Neural progenitor cell (in vitro differentiated cells): ENCODE results near the gene ATP11A. TPM values are rescaled to one million over a fixed set of nuclear protein-coding genes. Genes with fewer than 3 reads are reported as not detected.
A peak's percentile ranks its signal among the peaks of the same experiment; 100 is the strongest.

Experiments
- DNase-seq: peaks from one replicate; pipeline ENCODE4 v3.0.0-alpha.2; 2016; ENCODE audit warnings: low spot score
- H2AFZ ChIP-seq: fragments of 200-600 bp; sonication (generic); replicated peaks from 2 replicates; pipeline ENCODE4 v1.6.1; 2016; ENCODE audit warnings: antibody characterized with exemption
- H3F3A ChIP-seq: fragments of 200-600 bp; sonication (generic); 2 replicates; pipeline ENCODE4 v1.6.1; 2016; ENCODE audit warnings: antibody characterized with exemption, low read depth
- H3K27ac ChIP-seq: fragments of 200-600 bp; sonication (generic); 2 replicates; pipeline ENCODE4 v1.5.1; 2016; ENCODE audit warnings: mild to moderate bottlenecking
- H3K27me3 ChIP-seq: fragments of 200-600 bp; sonication (generic); 2 replicates; pipeline ENCODE4 v1.6.1; 2016; ENCODE audit warnings: mild to moderate bottlenecking, moderate library complexity
- H3K36me3 ChIP-seq: fragments of 200-600 bp; sonication (generic); 2 replicates; pipeline ENCODE4 v1.5.1; 2016
- H3K4me1 ChIP-seq: fragments of 200-600 bp; sonication (generic); 2 replicates; pipeline ENCODE4 v1.6.1; 2016; ENCODE audit warnings: mixed run types
- H3K4me2 ChIP-seq: fragments of 200-600 bp; sonication (generic); 2 replicates; pipeline ENCODE4 v1.6.1; 2016
- H3K4me3 ChIP-seq: fragments of 200-600 bp; sonication (generic); 2 replicates; pipeline ENCODE4 v1.5.1; 2016
- H3K79me2 ChIP-seq: fragments of 200-600 bp; sonication (generic); 2 replicates; pipeline ENCODE4 v1.6.1; 2016; ENCODE audit warnings: low read depth
- H3K9ac ChIP-seq: fragments of 200-600 bp; sonication (generic); 2 replicates; pipeline ENCODE4 v1.6.1; 2016
- H3K9me3 ChIP-seq: fragments of 200-600 bp; sonication (generic); 2 replicates; pipeline ENCODE4 v1.5.1; 2016; ENCODE audit warnings: low read depth
- H4K20me1 ChIP-seq: fragments of 200-600 bp; sonication (generic); 2 replicates; pipeline ENCODE4 v1.6.1; 2016; ENCODE audit warnings: low read depth
- H3K27ac Mint-ChIP-seq: 3 replicates; pipeline ENCODE4 v1.8.0; 2021; ENCODE audit warnings: mixed read lengths
- H3K27me3 Mint-ChIP-seq: 2 replicates; pipeline ENCODE4 v1.8.0; 2022; ENCODE audit warnings: low read depth, mild to moderate bottlenecking, inconsistent platforms, moderate library complexity, mixed read lengths; ENCODE audit not compliant: insufficient read depth
- H3K36me3 Mint-ChIP-seq: 3 replicates; pipeline ENCODE4 v1.8.0; 2021; ENCODE audit warnings: mixed read lengths
- H3K4me1 Mint-ChIP-seq: 3 replicates; pipeline ENCODE4 v1.8.0; 2021; ENCODE audit warnings: mixed read lengths
- H3K4me3 Mint-ChIP-seq: 3 replicates; pipeline ENCODE4 v1.8.0; 2021; ENCODE audit warnings: mild to moderate bottlenecking, moderate library complexity, mixed read lengths
- H3K9me3 Mint-ChIP-seq: 3 replicates; pipeline ENCODE4 v1.8.0; 2020; ENCODE audit warnings: mixed read lengths
- CTCF ChIP-seq: fragments of 200-600 bp; sonication (generic); IDR thresholded peaks from 2 replicates; pipeline ENCODE4 v1.5.1; 2017; ENCODE audit warnings: antibody characterized with exemption, mild to moderate bottlenecking
- EZH2 ChIP-seq: fragments of 200-600 bp; sonication (generic); IDR thresholded peaks from 2 replicates; pipeline ENCODE4 v1.6.1; 2017; ENCODE audit warnings: antibody characterized with exemption, mild to moderate bottlenecking, moderate library complexity
- EZH2phosphoT487 ChIP-seq: fragments of 200-600 bp; sonication (generic); IDR thresholded peaks from 2 replicates; pipeline ENCODE4 v1.6.1; 2017; ENCODE audit warnings: antibody characterized with exemption
- total RNA-seq: library from RNA; depleted of rRNA; stranded (reverse); fragments of >200 nt; gene quantifications from 2 replicates; pipeline ENCODE4 v1.2.3, GENCODE V29; 2015; ENCODE audit warnings: low replicate concordance

ATP11A gene
- total RNA-seq, 1 donor from 2014 or later, result 12.6 TPM

DNA sequence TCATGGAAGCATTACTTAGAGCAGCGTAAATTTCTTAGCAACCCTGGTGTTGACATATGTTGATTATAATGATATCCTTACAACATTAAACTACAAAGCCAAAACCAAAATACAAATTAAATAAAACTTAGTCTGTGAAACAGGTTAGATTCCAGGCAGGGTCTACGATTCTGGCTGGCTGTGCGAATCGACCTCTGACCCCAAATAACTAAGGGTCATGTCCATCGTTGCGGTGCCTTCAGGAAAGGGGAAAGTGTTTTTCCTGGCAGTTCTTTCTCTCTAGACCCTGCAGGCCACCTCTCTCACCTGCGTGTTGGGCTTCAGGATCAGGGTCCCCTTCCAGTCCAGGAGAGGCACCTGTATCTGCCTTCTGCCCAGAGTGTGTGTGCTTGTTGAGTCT, 66.2 kb downstream of the ATP11A start:
- peaks cover 48% of the 10 kb centered on the region for H3K4me1 Mint-ChIP-seq
- no peak overlapping the region for H3K9ac ChIP-seq
- peaks cover 22% of the 10 kb centered on the region for H3K36me3 Mint-ChIP-seq
- peaks cover 7% of the 10 kb centered on the region for H3K27me3 Mint-ChIP-seq
- no peak overlapping the region for H2AFZ ChIP-seq
- H3K79me2 ChIP-seq, result peaks cover 41% of the 10 kb centered on the region
- peaks cover 9% of the 10 kb centered on the region for H3K9me3 Mint-ChIP-seq
- no peaks in the 10 kb centered on the region for H3K36me3 ChIP-seq
- H3K27ac Mint-ChIP-seq, result no peak overlapping the region
- peaks cover 17% of the 10 kb centered on the region for H3K4me1 ChIP-seq
- peaks cover 5% of the 10 kb centered on the region for H4K20me1 ChIP-seq
- H3K27ac ChIP-seq, result no peak overlapping the region
- H3K9me3 ChIP-seq, result no peaks in the 10 kb centered on the region
- H3K4me3 Mint-ChIP-seq, result no peak overlapping the region
- H3K4me3 ChIP-seq, result no peak overlapping the region
- H3K27me3 ChIP-seq, result no peaks in the 10 kb centered on the region
- TF ChIP-seq EZH2, result no peak
- no peak for TF ChIP-seq EZH2phosphoT487
- TF ChIP-seq CTCF, result no peak
- no peak overlapping the region for H3K4me2 ChIP-seq
- peaks cover 15% of the 10 kb centered on the region for H3F3A ChIP-seq
- no peak for DNase-seq

GRCh38 chr13:112756511-112756966, 66.7 kb downstream of the ATP11A start:
- peaks cover 15% of the 10 kb centered on the region for H3F3A ChIP-seq
- Mint-ChIP-seq H3K36me3 (peaks cover 22% of the 10 kb centered on the region), H3K9me3 (peaks cover 9% of the 10 kb centered on the region), H3K4me3 (no peak overlapping the region), H3K27ac (no peak overlapping the region), H3K4me1 (peaks cover 46% of the 10 kb centered on the region), H3K27me3 (peaks cover 5% of the 10 kb centered on the region)
- TF ChIP-seq EZH2phosphoT487 (no peak), CTCF (no peak), EZH2 (no peak)
- H3K79me2 ChIP-seq, result peaks cover 37% of the 10 kb centered on the region
- H3K4me2 ChIP-seq, result peak overlapping the region; percentile 47
- H3K9me3 ChIP-seq, result no peaks in the 10 kb centered on the region
- H3K36me3 ChIP-seq, result no peaks in the 10 kb centered on the region
- no peak overlapping the region for H2AFZ ChIP-seq
- H3K9ac ChIP-seq, result no peak overlapping the region
- no peak overlapping the region for H3K4me3 ChIP-seq
- no peaks in the 10 kb centered on the region for H3K27me3 ChIP-seq
- peak overlapping the region; percentile 86 for H3K27ac ChIP-seq
- H3K4me1 ChIP-seq, result peaks cover 17% of the 10 kb centered on the region
- H4K20me1 ChIP-seq, result peaks cover 5% of the 10 kb centered on the region
- DNase-seq, result no peak

DNA sequence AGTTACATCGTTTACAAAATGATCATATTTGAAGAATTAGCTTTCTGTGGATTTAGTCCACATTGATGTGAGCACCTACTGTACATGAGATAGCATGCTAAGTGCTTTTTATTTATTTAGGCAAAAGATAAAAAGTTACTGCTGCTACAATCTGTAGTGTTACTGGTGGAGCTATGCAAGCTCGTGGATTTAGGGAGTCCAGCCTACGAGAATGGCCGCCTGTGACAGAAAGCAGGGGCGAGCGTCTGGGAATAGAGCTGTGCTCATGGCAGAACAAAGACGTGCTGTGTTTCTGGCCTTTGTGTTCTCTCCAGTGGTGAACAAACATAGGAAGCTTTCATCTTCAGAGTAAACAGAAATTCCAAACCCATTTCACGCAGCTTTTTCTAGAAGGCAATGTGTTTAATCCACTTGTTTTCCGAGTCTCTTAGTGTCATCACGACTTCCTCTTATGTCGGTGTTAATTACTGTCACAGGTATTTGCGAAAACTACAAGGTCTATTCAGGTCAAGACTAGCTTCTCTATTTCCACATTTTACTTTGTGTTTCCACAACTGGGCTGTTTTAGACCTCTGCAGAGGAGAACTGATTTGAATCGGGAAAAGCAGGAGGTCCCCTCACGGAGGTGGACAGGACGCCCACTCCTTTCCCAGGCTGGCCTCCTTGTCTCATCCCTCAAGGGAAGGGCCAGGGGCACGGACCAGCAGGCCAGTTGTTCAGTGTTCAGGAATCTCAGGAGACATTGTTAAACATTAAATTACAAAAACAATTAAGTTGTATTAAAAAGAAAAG, 67.3 kb downstream of the ATP11A start:
- peaks cover 22% of the 10 kb centered on the region for H3K36me3 Mint-ChIP-seq
- H3K27me3 Mint-ChIP-seq, result peaks cover 3% of the 10 kb centered on the region
- H3K79me2 ChIP-seq, result peaks cover 32% of the 10 kb centered on the region
- H3K4me1 ChIP-seq, result peaks cover 22% of the 10 kb centered on the region
- no peak overlapping the region for H3K9ac ChIP-seq
- H3K27ac Mint-ChIP-seq, result peak overlapping the region; percentile 89
- no peak overlapping the region for H2AFZ ChIP-seq
- H3K36me3 ChIP-seq, result no peaks in the 10 kb centered on the region
- H3F3A ChIP-seq, result peaks cover 15% of the 10 kb centered on the region
- H3K9me3 Mint-ChIP-seq, result peaks cover 9% of the 10 kb centered on the region
- peaks cover 47% of the 10 kb centered on the region for H3K4me1 Mint-ChIP-seq
- peak overlapping the region; percentile 70 for H3K4me3 Mint-ChIP-seq
- peak overlapping the region; percentile 47 for H3K4me2 ChIP-seq
- no peak for TF ChIP-seq EZH2
- no peak for TF ChIP-seq EZH2phosphoT487
- TF ChIP-seq CTCF, result no peak
- H3K4me3 ChIP-seq, result no peak overlapping the region
- H3K27me3 ChIP-seq, result no peaks in the 10 kb centered on the region
- DNase-seq, result peak; percentile 77
- no peaks in the 10 kb centered on the region for H3K9me3 ChIP-seq
- peak overlapping the region; percentile 86 for H3K27ac ChIP-seq
- peaks cover 8% of the 10 kb centered on the region for H4K20me1 ChIP-seq
